ENCODE results near the gene SRRM5. TPM values are rescaled to one million over a fixed set of nuclear protein-coding genes. Genes with fewer than 3 reads are reported as not detected.

Gene SRRM5
- total and polyA plus RNA-seq, 2 of the 4 experiments (the other 2 are of a cell fraction): 0.10 TPM; not detected in 1

GRCh38 chr19:43606569-43607229 lies 5.2 kb upstream of the SRRM5 start:
- in situ Hi-C loops (cut with MboI; ENCODE audit: low sequenced_read_pairs) (no loop called here), dilution Hi-C loops (cut with HindIII; ENCODE audit: low sequenced_read_pairs, unreplicated experiment) (no loop called here), intact Hi-C loops (cut with micrococcal nuclease) (no loop called here)
- H3K9me1 ChIP-seq (ENCODE audit: insufficient read depth, low read length): peaks cover 9% of the 10 kb centered on the region
- H3K18ac ChIP-seq (ENCODE audit: low read depth, low read length): no peak overlapping the region
- H3K4me2 ChIP-seq (ENCODE audit: low read depth, low read length): no peak overlapping the region
- TF ChIP-seq USF2 (IDR thresholded peaks at IDR 0.05; ENCODE audit: low read depth, low read length): no peak
- TF ChIP-seq BHLHE40 (IDR thresholded peaks at IDR 0.05; ENCODE audit: low read depth, low read length): no peak
- no peak for TF ChIP-seq RFX5 (IDR thresholded peaks at IDR 0.05; ENCODE audit: low read depth, low read length)
- no peak for TF ChIP-seq MAFK (IDR thresholded peaks at IDR 0.05; ENCODE audit: low read depth, low read length)
- no peak for TF ChIP-seq CHD1 (IDR thresholded peaks at IDR 0.05; ENCODE audit: low read depth, low read length)
- TF ChIP-seq RCOR1 (IDR thresholded peaks at IDR 0.05; ENCODE audit: insufficient replicate concordance, low read length): no peak
- no peak for TF ChIP-seq CTCF (conservative IDR thresholded peaks at IDR 0.05; ENCODE audit: low read depth, low read length)
- no peak for TF ChIP-seq POLR2A (IDR thresholded peaks at IDR 0.05; ENCODE audit: low read depth, low read length)
- H2BK15ac ChIP-seq (ENCODE audit: low read depth, low read length): no peak overlapping the region
- ATAC-seq (ENCODE audit: low read depth): no peak
- 100% methylated on average over 1 of the region's 7 CpGs; no CpG with 5 or more reads in 1 of the 2 experiments for WGBS, 2 experiments (ENCODE audit: extremely low coverage in 2 of 2, insufficient read length in 1 of 2)
- no peak overlapping the region for H3K9ac ChIP-seq (ENCODE audit: low read depth, low read length)
- CTCF ChIA-PET: no interaction called here
- no peak overlapping the region for H2AFZ ChIP-seq (replicated peaks; ENCODE audit: low read length, poor library complexity)
- DNase-seq: no peak
- no peaks in the 10 kb centered on the region for H3K9me3 ChIP-seq (ENCODE audit: control insufficient read depth, insufficient read depth, low read length)
- no peak overlapping the region for H2BK20ac ChIP-seq (ENCODE audit: low read depth, low read length)
- peaks cover 15% of the 10 kb centered on the region for H3K36me3 ChIP-seq (ENCODE audit: control insufficient read depth, insufficient read depth, low read length)
- POLR2A ChIA-PET (ENCODE audit: unreplicated experiment): no interaction called here
- BruUV-seq (replicated peaks): no TSS peak
- H4K8ac ChIP-seq (ENCODE audit: low read depth in 2 of 2, low read length in 2 of 2): no peak overlapping the region
- no peak overlapping the region for H2AK5ac ChIP-seq (ENCODE audit: low read depth, low read length)
- H4K5ac ChIP-seq (ENCODE audit: low read depth, low read length): no peak overlapping the region
- H3K4ac ChIP-seq (ENCODE audit: low read depth, low read length): no peak overlapping the region
- no peak overlapping the region for H3K14ac ChIP-seq (replicated peaks; ENCODE audit: low read depth, low read length)
- no peak overlapping the region for H3K56ac ChIP-seq (ENCODE audit: extremely low read depth, insufficient read depth, low read length)
- no peak overlapping the region for H2BK5ac ChIP-seq (ENCODE audit: low read depth, low read length, poor library complexity, severe bottlenecking)
- H2BK120ac ChIP-seq (ENCODE audit: low read depth, low read length): no peak overlapping the region
- no peak overlapping the region for H3K27ac ChIP-seq (ENCODE audit: insufficient read depth, low read length)
- H4K20me1 ChIP-seq (ENCODE audit: insufficient read depth, low read length): peaks cover 17% of the 10 kb centered on the region
- H2AK9ac ChIP-seq (replicated peaks; ENCODE audit: low read depth, low read length, poor library complexity): no peak overlapping the region
- peaks cover 18 to 39% of the 10 kb centered on the region in 2 experiments for H3K79me1 ChIP-seq (ENCODE audit: low read depth in 1 of 2, low read length in 2 of 2)
- no peak overlapping the region for H3K23ac ChIP-seq (ENCODE audit: low read depth, low read length)
- no peaks in the 10 kb centered on the region for H3K4me1 ChIP-seq (ENCODE audit: control insufficient read depth, insufficient read depth, low read length)
- no peaks in the 10 kb centered on the region for H3K27me3 ChIP-seq (ENCODE audit: control insufficient read depth, insufficient read depth, low read length)
- no peak overlapping the region for H4K91ac ChIP-seq (ENCODE audit: insufficient read depth, low read depth, low read length)
- no peak overlapping the region for H3K4me3 ChIP-seq (ENCODE audit: insufficient read depth, low read depth, low read length)
